COR-L47 (cell line): ENCODE measurements around the gene PGAM4.
"Not testable (repeated sequence)": the region's sequence is repeated elsewhere in the genome, so short reads cannot be mapped to it uniquely, and the experiment has no call there.

Experiments
- DNase-seq: peaks from one replicate; lab custom pipeline; 2025; lab: John Stamatoyannopoulos, UW

The PGAM4 gene

GRCh38 chrX:77969538-77969937 lies at the start of gene PGAM4:
Gene PGAM4 (minus strand): TSS chrX:77969638. CDS start chrX:77969638, 0 bp downstream.
- no peak for DNase-seq

- DNase-seq: no peak
Measured at GRCh38 chrX:78011846-78012245, 42.4 kb upstream of the PGAM4 start.

- DNase-seq: no peak
Measured at GRCh38 chrX:77979870-77980269, 10.4 kb upstream of the PGAM4 start.

- no peak for DNase-seq
Measured at GRCh38 chrX:77977518-77977917, 8.1 kb upstream of the PGAM4 start.

DNA sequence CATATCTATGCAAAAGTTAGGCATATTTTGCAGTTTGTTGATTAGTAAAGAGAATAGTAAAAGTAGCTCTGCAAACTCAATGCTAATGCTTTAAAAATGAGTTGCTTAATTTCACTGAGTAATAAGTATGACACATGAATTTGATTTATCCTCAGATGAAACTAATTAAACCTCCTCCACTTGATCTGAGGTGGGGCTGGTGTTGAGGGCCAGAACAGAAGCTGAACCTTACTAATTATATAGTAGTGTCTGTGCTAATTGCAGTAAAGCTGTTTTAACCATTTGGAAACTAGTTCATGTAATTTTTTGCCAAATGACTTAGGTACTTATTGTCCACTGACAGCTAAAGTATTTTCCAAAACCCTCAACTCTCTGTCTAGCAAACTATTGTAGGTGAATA lies 7.7 kb upstream of the PGAM4 start:
- peak; percentile 2 for DNase-seq

DNA sequence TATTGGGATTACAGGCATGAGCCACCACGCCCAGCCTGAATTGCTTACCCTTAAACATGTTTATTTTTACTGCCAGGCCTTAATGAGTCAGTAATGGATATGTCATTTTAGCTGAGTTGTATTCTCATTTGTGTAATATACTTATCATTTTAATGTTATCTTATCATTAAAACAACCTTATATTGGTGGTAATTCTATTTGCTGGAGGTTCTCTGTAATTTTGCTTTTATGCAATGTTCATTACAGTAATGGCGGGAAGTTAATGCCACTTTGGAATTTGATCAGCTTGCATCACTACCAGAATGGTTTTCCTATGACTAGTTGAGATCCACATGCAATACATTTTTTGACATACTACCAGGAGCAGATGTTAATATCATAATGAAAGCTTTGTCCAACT lies 6.3 kb upstream of the PGAM4 start:
- DNase-seq: no peak

GRCh38 chrX:77967631-77968030 lies 1.8 kb downstream of the PGAM4 start:
- no peak for DNase-seq

DNA sequence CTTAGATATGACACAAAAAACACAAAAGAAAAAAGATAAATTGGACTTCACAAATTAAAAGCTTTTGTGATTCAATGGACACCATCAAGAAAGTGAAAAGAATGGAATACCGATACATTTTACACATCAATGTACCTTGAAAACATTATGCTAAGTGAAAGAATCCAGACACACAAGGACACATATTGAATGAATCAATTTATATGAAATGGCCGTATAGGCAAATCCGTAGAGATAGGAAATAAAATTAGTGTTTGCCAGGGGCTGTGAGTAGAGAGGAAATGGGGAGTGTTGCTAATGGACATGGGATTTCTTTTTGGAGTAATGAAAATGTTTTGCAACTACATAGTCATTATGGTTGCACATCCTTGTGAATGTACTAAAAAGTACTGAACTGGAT lies 3.1 kb downstream of the PGAM4 start:
- DNase-seq: no peak

DNA sequence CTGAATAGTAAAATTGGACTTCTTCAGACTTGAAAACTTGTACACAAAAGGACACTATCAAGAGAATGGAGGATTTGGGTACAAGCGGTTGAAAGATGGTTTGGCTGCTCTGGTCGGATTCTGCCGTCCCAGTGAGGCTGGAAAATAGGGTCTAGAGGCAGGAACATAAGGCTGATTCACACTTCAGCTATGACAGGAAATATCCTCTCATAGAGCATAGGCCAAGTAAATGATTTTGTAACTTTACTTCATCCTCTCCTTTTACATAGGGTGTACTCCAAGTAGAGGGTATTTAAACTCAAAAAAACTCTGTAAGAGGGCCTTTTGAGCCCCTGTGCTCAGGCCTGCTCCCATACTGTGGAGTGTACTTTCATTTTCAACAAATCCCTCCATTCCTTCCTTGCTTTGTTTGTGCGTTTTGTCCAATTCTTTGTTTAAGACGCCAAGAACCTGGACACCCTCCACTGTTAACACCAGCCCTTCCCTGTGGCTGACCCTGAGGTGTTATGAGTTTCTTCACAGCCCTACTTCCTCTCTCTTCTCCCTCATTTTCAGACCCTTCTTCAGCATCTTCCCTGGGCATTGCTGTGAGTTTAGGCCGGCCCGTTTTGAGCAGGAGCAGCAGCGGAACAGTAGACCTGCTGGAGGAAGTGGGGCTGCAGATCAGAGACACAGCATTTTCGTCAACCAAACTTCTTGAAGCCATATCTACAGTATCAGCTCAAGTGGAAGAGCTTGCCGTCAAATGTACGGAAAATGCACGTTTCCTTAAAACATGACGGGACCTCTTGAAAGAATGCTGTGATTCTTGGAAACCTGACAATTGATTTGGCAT lies 7.2 kb downstream of the PGAM4 start:
- DNase-seq: no peak

GRCh38 chrX:77961063-77961462 lies 8.4 kb downstream of the PGAM4 start:
- no peak for DNase-seq

GRCh38 chrX:77960567-77960966 lies 8.9 kb downstream of the PGAM4 start:
- DNase-seq: no peak

- DNase-seq: no peak
Measured at GRCh38 chrX:77953708-77954107, 15.7 kb downstream of the PGAM4 start.

DNA sequence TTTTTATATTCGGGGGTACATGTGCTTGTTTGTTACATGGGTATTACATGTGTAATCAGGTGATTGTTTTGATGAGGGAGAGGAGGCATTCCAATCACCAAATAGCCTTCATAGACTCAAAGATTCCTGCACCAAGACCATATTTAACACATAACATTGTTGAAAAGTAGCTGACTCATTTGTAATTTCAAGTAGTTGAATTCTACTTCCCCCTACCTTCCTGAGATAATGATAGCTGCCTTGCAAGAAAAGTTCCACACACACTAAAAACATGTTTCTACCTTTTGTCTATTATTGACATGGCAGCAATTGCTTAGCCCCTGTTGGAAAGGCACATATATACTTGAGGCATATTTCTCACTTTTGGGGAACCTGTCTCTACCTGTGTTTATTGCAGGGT lies 16.1 kb downstream of the PGAM4 start:
- no peak for DNase-seq

GRCh38 chrX:77952173-77952572 lies 17.3 kb downstream of the PGAM4 start:
- DNase-seq: no peak

GRCh38 chrX:77949840-77950239 lies 19.6 kb downstream of the PGAM4 start:
- no peak for DNase-seq

GRCh38 chrX:77946571-77946970 lies 22.9 kb downstream of the PGAM4 start:
- no peak for DNase-seq

DNA sequence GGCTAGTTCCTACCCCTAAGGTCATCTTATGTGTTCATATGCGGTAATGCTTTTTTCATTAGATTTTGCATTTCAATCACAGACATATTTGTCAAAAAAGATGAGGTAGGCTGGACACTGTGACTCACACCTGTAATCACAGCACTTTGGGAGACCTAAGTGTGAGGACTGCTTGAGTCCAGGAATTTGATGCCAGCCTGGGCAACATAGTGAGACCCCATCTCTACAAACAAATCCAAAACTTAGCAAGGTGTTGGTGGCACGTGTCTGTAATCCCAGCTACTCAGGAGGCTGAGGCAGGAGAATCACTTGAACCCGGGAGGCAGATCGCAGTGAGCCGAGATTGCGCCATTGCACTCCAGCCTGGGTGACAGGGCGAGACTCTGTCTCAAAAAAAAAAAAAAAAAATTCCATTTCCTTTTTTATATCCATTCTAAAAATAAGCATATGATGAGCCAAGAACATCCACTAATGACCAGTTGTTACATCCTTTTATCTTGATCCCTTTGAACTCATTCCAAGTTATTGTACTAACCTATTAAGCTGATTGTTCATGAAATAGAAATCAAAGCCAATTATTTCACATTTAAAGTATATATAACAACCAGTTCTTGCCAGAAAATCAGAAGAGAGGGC lies 23.4 kb downstream of the PGAM4 start:
- no peak for DNase-seq

GRCh38 chrX:77945031-77945430 lies 24.4 kb downstream of the PGAM4 start:
- not testable (repeated sequence) for DNase-seq

DNA sequence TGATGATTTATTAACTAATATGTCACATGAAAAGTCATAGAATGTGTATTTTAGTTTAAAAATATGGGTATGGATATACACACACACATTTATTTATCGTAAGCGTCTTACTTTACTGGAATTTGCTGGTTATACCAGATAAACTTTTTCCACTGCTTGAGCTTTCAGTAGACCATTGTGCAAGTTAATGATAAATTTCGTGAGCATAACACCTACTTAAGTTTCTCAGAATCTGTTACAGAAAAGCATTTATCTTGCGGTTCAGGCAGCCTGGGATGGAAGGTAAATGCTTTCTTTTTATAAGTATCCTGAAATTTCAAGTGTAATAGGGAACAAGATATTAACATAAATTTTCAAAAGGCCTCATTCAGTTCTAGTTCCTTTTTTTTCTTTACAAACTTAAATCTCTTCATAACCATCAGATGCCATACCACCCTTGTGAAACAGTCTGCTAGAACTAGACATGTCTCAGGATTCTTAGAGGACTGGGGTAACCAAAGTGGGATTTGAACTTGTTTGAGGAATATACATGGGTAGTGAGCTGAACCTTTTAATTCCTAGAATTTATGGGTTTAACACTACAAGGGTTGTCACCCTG lies 31.3 kb downstream of the PGAM4 start:
- DNase-seq: no peak

DNA sequence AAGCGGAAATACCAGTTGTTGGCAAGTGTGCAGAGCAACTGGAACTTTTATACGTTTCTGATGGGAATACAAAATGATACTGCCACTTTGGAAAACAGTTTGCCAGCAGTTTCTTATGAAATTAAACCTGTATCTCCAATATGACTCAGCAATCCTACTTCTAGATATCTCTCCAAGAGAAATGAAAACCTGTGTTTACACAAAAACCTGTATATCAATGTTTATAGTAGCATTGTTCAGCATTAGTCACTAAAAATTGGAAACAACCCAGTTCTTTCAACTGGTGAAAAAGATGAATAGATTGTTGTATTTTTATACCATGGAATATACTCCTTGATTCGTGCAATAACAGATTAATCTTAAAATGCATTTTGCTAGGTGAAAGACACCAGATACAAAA lies 32.1 kb downstream of the PGAM4 start:
- no peak for DNase-seq

GRCh38 chrX:77936299-77936698 lies 33.1 kb downstream of the PGAM4 start:
- no peak for DNase-seq

- DNase-seq: no peak
Measured at GRCh38 chrX:77935886-77936285, 33.6 kb downstream of the PGAM4 start.

DNA sequence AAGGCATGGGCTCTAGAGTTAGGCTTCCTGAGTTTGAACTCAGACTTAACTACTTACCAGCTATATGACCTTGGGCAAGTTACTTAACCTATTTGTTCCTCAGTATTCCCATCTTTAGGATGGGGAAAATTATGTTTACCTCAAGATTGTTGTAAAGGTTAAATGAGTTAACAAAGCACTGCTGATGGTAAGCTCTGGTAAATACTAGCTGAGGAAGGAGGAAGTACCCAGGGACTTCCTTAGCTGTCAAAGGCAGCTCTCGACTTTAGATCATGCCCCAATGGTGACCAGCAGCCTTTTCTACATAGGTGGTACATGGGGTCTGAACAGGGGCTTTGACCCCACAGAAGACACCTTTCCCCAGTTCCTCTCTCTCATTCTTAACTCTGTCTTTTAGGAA lies 38.9 kb downstream of the PGAM4 start:
- DNase-seq: no peak
